MM.1S (cell line): Measurements from ENCODE around the gene XRCC5.

Experiments
- EZH2 ChIP-seq: fragments of 300-600 bp; sonication (generic); optimal IDR thresholded peaks from 2 replicates; pipeline ENCODE3; 2017; ENCODE audit warnings: low read depth, mild to moderate bottlenecking, antibody characterized with exemption, low read length, mixed read lengths
- TF ChIP-seq, protein P1 (sequence below): fragments of 300-600 bp; sonication (generic); IDR thresholded peaks from 2 replicates; pipeline ENCODE4 v1.5.1; 2016; ENCODE audit warnings: antibody characterized with exemption, low read length, mixed read lengths

DNA sequence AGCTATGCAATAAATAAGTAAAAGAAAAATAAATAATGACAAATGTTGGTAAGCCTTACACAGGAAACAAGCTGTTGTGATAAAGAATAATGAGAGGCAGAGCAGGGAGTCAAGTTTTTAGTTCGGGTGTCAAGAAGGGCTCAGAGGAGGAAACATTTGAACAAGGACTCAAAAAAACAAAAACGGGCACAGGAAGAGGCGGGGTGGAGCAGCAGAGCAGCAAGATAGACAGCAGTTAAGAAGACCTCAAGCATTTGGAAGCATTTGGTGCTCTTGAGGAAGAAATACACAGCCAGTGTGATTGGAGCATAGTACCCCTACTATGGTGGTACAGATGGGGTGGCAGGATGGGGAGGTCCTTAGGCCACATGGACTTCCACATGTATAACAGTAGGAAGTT, 24.6 kb upstream of the XRCC5 start:
- TF ChIP-seq, protein P1, sequence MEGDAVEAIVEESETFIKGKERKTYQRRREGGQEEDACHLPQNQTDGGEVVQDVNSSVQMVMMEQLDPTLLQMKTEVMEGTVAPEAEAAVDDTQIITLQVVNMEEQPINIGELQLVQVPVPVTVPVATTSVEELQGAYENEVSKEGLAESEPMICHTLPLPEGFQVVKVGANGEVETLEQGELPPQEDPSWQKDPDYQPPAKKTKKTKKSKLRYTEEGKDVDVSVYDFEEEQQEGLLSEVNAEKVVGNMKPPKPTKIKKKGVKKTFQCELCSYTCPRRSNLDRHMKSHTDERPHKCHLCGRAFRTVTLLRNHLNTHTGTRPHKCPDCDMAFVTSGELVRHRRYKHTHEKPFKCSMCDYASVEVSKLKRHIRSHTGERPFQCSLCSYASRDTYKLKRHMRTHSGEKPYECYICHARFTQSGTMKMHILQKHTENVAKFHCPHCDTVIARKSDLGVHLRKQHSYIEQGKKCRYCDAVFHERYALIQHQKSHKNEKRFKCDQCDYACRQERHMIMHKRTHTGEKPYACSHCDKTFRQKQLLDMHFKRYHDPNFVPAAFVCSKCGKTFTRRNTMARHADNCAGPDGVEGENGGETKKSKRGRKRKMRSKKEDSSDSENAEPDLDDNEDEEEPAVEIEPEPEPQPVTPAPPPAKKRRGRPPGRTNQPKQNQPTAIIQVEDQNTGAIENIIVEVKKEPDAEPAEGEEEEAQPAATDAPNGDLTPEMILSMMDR, result no peak
- no peak for TF ChIP-seq EZH2
